HG03558 (cell line): Measurements from ENCODE around the gene TMEM140.
"Not testable (repeated sequence)": the region's sequence is repeated elsewhere in the genome, so short reads cannot be mapped to it uniquely, and the experiment has no call there.

Experiments used
- ATAC-seq: cut with Tn5 transposase; IDR thresholded peaks from one replicate; pipeline ENCODE4 v1.9.1; 2021; ENCODE audit warnings: moderate number of reproducible peaks; ENCODE audit not compliant: unreplicated experiment; ENCODE audit errors: extremely low read depth

The TMEM140 gene

DNA sequence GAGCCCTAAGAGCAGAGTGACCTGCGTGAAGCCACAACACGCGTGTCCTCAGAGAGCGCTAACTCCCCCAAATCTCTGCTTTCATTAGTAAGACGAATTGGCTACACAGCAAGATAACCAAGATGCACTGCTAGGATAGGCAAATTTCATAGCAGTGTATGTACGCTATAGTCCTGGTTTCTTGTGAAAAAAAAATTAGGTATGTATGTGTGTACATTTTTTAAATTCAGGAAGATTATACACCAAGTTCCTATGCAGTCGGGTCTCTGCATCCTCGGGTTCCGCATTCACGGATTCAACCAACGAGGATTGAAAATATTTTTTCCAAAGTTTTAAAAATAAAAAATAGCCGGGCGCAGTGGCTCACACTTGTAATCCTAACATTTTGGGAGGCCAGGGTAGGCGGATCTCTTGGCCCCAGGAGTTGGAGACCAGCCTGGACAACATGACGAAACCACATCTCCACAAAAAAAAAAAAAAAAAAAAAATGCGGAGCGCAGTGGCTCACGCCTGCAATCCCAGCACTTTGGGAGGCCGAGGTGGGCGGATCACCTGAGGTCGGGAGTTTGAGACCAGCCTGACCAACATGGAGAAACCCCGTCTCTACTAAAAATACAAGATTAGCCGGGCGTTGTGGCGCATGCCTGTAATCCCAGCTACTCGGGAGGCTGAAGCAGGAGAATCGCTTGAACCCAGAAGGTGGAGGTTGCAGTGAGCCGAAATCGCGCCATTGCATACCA, 64.2 kb downstream of the TMEM140 start:
- not testable (repeated sequence) for ATAC-seq

- ATAC-seq, result no peak
These were observed 66.0 kb downstream of the TMEM140 start for GRCh38 chr7:135213831-135214230.

DNA sequence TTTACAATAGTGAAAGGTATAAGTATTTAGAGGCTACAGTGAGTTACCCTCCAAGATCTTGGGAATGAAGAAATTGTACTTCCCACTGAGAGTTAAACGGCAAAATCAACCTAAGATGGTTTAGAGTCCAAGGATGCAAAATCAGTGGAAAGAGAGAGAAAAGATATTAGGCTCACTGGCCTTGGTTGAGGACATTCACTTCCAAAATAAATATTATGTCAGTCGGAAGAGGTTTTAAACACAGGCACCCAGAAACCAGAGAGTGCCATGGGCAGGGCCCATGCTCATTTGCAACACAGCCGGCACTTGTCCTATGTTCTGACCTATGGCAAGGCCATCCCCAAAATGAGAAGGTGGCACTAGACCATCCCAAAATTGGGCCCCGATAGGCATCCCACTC, 67.3 kb downstream of the TMEM140 start:
- no peak for ATAC-seq

DNA sequence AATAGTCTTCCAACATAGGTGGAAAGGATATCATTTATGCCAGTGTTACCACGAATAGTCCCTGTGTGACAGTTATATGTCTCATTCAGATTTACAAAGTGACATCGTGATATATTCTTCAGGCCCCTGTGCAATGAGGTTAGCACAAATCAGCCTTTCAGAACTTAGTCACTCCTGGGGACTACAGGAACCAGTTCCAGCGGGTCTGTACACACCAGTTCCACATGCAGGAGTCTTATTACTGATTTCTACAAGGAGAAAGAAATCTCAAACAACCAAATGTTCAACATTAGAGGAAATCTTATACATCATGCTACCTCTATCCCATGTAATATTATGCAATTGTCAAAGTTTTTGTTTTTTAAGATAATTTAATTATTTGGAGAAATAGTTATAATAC, 67.8 kb downstream of the TMEM140 start:
- no peak for ATAC-seq
